8988T (cell line): ENCODE results near the gene GFM2.
"Not testable (repeated sequence)": the region's sequence is repeated elsewhere in the genome, so short reads cannot be mapped to it uniquely, and the experiment has no call there.

ENCODE experiments used
- DNase-seq: peaks from one replicate; pipeline ENCODE4 v3.0.0; 2011

The GFM2 gene, protein sequence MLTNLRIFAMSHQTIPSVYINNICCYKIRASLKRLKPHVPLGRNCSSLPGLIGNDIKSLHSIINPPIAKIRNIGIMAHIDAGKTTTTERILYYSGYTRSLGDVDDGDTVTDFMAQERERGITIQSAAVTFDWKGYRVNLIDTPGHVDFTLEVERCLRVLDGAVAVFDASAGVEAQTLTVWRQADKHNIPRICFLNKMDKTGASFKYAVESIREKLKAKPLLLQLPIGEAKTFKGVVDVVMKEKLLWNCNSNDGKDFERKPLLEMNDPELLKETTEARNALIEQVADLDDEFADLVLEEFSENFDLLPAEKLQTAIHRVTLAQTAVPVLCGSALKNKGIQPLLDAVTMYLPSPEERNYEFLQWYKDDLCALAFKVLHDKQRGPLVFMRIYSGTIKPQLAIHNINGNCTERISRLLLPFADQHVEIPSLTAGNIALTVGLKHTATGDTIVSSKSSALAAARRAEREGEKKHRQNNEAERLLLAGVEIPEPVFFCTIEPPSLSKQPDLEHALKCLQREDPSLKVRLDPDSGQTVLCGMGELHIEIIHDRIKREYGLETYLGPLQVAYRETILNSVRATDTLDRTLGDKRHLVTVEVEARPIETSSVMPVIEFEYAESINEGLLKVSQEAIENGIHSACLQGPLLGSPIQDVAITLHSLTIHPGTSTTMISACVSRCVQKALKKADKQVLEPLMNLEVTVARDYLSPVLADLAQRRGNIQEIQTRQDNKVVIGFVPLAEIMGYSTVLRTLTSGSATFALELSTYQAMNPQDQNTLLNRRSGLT

DNA sequence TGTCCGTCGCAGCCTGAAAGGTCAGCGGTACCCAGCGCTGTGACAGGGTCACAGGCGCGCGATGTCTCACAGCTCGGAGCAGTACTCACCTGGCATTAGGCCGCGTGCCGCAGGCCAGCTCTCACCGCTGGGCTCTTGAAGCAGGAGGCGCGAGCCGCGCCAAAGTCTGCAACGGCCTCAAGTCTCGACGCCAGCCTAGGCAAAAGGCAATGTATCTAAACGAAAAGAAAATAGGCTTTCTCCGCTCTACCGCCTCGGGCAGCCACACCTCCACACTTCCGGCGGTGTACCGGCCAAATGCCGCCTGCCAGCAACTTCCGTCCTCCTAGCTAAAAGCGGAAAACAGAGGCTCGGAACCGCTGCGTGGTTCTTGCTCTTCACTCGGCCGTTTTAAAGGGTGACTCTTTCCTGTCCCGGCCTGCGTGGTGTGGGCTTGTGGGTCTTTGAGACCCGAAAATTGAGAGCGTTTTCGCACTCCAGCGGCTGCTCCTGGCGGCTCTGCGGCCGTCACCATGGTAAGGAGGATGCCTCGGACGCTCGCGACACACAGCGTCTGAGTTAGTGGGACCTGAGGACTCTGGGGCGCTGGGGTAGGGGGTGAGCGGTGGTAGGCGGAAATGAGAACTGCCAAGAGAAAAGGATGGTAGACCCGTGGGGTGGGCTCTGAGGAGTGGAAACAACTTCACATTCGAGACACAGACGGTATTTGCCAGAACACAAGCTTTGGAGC, at the start of gene GFM2, which contains the start of gene NSA2:
Gene GFM2, minus strand, starts transcription at position 269 of the 730 bp plus-strand sequence. CDS start 3,375 bp downstream, outside the sequence.
Gene NSA2, plus strand, starts transcription at position 401 of the 730 bp plus-strand sequence. Its CDS starts 112 bp downstream, at position 513.
- peak; percentile 22 for DNase-seq

DNA sequence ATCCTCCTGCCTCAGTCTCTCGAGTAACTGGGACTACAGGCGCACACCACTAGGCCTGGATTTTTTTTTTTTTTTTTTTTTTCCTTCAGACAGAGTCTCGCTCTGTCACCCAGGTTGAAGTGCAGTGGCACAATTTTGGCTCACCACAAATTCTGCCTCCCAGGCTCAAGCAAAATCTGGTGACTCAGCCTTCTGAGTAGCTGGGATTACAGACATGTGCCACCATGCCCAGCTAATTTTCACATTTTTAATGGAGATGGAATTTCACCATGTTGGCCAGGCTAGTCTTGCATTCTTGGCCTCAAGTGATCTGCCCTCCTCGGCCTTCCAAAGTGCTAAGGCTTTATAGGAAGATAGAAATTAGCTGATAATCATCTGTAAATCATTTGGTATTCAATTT, 44.0 kb upstream of the GFM2 start:
- DNase-seq = no peak

DNA sequence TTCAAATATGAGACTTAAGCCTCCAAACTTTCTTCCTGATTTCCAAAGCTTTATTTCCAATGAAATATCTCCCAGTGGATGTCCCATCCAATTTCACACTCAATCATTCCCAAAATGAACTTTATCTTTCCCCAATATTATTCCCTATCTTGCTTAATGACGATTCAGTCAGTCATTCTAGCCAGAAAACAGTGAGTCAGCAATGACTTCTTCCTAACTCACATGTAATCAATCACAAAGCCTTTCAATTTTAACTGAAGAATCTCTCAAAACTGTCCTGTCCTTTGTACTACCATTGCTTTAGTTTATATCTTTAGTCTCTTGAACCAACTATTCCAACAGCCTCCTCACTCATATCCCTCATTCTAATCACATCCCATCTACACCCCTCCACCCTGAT, 35.0 kb upstream of the GFM2 start:
- no peak for DNase-seq

DNA sequence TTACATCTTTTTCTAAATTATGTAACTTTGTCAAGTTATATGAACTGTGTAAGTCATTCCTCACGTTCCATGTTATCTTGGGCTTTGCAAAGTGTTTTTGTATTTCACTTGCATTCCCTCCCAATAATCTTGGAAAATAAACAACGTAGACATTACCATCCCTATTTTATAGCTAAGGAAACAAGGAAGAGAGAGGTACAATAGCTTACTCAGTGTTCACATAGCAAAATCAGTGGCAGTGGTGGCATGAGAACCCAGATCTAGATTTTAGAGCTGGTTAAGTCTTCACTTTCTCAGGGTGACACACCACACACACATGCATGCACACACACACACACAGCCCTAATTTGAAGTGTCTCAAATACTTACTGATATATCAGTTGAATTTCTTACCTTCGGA, 34.3 kb upstream of the GFM2 start:
- no peak for DNase-seq

DNA sequence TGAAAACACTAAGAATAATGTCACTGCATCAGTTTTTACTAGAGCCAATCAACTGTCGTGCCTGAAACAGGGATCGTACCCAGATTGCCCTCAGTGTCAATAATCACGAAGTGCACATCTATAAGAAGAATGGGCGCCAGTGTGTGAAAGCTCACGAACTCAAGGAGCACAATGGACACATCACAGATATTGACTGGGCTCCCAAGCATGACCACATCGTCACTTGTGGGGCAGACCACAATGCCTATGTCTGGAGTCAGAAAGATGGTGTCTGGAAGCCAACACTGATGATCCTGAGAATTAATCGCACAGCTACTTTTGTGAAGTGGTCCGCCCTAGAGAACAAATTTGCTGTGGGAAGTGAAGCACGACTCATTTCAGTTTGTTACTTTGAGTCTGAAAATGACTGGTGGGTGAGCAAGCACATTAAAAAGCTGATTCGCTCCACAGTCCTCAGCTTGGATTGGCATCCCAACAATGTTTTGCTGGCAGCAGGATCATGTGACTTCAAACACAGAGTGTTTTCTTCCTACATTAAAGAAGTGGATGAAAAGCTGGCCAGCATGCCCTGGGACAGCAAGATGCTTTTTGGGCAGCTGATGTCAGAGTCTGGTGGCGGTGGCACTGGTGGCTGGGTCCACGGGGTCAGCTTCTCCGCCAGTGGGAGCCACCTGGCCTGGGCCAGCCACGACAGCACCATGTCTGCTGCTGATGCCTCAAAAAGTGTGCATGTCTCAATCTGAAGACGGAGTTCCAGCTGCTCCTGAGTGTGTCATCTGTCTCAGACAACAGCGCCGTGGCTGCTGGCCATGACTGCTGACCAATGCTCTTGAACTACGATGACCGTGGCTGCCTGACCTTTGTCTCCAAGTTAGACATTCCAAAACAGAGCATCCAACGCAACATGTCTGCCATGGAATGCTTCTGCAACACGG, 32.3 kb upstream of the GFM2 start:
- no peak for DNase-seq

DNA sequence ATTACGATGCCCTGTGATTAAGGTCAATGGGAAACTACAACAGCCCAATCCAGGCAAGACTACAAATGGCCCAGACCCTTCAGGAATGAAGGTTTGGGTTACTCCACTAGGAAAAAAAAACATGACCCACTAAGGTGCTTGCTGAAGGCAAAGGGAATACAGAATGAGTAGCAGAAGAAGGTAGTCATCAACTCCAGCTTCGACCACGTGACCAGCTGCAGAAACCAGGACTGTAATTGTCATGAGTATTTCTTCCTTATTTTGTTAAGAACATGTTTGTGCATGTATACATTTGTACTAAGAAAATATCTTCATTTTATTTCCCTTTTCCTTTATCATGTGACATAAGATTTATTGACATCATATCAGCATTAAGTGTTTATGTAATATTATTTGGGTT, 24.8 kb upstream of the GFM2 start:
- DNase-seq = not testable (repeated sequence)

DNA sequence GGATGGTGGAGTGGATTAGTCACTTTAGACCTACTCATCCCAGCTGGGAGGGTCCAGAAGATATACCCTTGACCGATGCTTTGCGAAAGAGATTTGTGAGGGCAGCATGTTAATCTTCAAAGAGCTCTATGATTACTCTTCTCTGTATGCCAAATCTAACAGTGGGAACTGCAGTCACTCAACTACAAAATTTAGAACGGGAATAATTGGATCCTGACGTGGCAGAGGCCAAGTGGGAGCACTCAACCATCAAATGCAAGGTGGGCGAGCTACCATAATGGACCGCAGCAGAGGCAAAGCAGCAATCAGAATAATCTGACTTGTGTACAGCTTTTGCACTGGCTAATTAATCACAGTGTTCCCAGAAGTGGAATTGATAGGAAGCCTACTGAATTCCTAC, 20.5 kb upstream of the GFM2 start:
- DNase-seq = no peak

DNA sequence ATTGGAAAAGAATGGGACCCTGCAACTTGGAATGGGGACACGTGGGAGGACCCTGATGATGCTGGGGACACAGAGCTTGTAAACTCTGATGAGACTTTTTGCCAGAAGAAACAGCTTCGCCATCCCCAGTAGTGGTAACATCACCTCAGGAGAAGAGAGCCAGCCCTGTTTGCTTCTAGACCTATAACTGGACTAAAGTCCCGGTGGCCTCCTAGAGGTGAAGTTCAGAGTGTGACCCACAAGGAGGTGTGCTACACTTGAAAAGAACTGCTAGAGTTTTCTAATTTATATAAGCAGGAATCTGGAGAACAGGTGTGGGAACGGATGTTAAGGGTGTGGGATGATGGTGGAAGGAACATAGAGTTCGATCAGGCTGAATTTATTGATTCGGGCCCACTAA, 19.9 kb upstream of the GFM2 start:
- no peak for DNase-seq

DNA sequence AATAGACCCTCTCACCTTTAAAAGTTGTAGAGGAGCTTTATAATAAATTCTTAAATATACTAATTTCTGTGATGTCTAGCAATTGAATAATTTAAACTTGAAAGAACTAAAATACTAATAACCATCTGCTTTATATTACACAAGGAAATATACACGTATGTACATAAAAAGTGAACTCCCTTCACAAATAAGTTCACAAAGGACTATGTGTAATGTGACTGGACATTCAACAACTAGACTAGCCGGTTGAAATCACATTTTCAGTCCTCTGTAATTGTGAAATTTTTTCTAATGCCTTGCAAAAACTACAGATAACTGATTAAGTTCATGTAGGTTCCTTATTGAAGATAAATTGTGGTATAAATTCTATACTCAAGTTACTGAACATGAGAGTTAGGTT, 11.7 kb upstream of the GFM2 start:
- DNase-seq = no peak

DNA sequence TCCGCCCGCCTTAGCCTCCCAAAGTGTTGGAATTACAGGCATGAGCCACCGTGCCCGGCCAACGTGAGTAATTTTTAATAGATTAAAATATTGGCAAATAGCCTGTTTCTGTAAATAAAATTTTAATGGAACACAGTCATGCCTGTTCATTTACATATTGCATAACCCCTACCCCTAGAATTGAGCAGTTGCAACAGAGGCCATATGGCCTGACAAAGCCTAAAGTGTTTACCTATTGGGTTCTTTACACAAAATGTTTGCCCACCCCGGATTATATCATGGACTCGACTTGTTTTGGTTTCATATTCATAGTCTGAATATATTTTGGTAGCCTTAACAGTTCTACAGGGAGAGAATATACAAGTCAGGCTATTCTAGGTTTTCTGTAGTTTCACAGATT, 5.4 kb upstream of the GFM2 start:
- no peak for DNase-seq

DNA sequence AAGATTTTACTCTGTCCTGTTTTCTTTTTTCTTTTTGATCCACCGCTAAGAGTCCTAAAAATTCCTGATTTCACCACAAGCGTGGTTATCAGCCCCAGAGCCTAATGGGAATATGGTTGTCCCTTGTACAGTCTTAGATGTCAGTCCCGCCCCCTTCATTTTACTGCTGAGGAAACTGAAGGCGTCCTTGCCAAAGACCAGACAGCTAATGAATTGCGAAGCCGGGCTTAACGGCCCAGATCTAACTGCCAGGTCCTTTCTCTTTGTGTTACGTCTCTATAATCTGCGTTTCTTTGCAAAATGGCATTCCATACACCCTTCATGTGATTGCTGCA, 629 bp upstream of the GFM2 start:
- DNase-seq = no peak

DNA sequence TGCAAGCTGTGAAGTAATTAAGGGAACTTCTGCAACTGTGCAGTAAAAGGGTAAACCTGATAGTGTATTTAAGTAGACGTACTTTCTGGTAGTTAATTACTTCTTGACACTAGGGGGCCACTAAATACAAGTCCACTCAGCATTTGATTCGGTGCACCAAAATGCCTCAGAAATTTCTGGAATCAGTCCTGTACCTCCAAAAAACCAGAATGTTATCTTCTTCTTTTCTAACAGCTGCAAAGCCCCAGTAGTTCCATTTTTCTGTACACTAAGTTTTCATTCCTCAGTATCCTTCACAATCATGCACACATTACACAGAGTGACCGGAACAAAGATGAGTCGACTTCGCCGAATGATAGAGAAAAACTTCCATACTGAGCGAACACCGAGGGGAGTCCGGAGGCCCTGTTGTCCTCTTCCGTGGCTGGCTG, 484 bp downstream of the GFM2 start:
- no peak for DNase-seq

DNA sequence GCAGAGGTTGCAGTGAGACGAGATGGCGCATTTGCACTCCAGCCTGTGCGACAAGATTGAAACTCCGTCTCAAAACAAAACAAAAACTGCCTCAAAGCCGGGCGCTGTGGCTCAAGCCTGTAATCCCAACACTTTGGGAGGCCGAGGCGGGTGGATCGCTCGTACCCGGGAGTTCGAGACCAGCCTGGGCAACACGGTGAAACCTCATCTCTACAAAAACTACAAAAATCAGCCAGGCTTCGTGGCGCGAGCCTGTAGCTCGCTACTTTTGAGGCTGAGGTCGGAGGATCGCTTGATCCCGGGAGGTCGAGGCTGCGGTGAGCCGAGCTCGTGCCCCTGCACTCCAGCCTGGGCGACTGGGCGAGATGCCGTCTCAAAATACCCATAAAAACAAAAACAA, 988 bp downstream of the GFM2 start:
- DNase-seq = no peak

DNA sequence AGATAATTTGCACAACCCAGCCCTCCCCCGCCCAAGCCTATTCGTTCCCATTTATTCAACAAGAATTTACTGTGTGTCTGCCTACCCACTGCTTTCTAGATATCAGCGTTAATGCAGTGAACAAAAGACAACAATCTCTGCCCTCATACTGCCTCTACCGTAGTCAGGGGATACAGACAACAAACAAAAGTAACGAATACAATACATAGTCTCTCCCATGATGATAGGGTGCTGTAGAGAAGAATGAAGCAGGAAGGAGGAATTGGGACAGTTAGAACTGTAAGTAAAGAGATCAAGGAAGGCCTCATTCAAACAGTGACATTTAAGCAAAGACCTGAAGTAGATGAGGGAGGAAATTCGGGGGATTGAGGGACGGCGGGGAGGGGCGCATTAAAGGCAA, 1.7 kb downstream of the GFM2 start:
- no peak for DNase-seq

DNA sequence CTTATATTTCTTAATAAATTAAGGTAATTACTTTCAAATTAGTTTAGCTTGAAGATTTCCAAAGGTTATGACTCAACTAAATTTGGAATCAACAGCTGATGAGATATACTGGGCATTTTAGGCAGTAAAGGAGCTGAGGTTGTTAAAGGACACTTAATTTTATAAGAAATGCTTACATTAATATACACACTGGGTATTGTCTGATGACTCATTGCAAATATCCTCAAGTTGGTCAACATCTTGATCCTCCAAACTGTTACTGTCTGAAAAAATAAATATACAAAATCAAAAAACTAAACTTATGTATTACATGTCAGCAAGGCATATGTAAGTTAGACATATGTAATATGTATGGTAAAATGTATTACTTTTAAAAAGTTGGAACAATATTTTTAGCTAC, 3.4 kb downstream of the GFM2 start:
- no peak for DNase-seq

DNA sequence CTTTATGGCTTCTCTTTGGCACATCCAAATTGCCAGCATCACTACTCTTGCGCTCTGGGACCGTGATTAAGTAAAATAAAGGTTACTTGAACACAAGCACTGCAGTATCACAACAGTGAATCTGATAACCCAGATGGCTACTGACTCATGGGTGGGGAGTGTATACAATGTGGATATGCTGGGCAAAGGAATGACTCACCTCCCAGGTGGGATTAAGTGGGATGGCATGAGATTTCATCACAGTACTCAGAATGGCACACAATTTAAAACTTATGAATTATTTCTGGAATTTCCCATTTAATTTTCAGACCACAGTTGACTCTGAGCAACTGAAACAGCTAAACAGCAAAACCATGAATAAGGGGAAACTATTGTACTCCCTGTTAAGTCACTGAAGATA, 4.3 kb downstream of the GFM2 start:
- peak; percentile 14 for DNase-seq

DNA sequence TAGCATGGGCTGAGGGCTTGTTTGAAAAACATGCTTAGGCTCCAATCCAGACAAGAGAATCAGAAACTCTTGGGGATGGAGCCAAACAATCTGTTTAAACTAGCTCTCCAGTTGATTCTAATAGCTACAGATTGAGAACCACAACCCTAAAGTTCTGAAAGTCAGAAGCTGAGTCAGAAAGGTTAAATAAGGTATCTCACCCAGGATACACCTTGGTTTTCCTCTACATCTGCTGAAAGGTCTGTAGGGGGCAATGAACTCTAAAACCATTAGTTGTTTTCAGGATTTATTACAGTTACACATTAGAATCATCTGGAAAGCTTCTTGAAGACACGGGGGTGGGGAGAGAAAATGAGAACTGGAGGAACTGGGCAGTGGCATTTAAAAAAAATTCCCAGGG, 5.7 kb downstream of the GFM2 start:
- DNase-seq = no peak

DNA sequence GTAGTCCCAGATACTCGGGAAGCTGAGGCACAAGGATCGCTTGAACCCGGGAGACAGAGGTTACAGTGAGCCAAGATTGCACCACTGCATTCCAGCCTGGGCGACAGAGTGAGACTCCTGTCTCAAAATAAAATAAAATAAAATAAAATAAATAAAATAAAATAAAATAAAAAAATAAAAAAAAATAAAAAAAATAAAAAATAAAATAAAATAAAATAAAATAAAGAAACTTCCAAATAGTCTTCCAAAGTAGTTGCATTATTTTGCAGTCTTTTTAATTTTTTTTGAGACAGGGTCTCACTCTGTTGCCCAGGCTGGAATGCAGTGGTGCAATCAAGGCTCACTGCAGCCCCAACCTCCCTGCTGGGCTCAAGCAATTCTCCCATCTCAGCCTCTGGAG, 18.2 kb downstream of the GFM2 start:
- not testable (repeated sequence) for DNase-seq

DNA sequence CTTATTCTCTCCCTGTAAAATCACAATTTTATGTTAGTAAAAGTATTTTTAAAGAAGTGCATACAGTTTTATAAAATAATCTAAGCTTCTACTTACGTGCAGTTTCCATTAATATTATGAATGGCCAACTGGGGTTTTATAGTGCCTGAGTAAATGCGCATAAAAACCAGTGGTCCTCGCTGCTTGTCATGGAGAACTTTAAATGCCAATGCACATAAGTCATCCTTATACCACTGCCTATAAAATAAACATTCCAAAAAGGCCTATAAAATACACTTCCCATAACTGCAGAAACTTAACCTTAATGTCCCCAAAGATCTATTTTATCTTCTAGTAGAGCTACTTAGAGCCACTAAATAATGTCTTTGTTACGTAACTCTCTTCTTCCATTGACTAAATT, 28.5 kb downstream of the GFM2 start:
- DNase-seq = no peak

DNA sequence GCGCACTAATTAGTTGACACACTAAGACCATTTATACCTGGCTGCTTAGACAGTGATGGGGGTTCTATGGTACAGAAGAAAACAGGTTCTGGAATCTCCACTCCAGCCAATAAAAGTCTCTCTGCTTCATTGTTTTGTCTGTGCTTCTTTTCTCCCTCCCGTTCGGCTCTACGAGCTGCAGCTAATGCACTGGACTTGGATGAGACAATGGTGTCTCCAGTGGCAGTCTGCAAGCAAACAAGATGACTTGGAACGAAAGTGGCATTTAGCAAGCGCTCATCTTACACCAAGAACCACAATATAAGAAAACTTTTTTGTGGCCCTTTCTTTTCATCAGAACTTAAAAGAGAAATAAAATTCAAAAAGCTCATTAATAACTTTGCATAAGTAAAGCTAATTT, 30.2 kb downstream of the GFM2 start:
- no peak for DNase-seq

DNA sequence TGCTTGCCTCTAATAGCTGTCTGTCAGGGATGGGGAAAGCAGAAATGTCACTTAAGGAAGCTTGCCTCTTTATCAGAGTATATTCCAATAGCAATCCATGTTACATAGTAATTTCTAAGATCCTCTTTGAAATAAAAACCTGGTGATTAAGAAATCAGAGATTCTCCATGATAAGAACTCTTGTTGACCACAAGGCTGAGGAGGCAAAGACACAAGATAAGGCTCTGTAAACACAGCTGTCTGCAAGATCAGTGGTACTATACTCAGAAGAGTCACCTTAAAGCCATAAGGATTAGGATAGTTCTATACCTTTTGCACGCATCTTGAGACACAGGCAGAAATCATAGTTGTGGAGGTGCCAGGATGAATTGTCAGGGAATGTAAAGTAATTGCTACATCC, 41.6 kb downstream of the GFM2 start:
- no peak for DNase-seq

DNA sequence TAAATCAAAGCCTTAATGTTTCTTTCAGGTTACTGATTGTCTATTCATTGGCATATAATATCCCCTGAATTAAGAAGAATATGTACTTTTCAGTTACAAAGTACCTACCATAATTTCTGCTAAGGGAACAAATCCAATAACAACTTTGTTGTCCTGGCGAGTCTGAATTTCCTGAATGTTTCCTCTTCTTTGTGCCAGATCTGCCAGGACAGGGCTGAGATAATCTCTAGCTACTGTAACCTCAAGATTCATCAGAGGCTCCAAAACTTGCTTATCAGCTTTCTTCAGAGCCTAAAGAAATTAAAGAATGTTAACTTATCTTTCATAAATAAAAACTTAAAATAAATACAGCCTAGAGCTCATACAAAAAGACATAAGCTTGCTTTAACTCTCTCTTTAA, 44.6 kb downstream of the GFM2 start:
- no peak for DNase-seq

DNA sequence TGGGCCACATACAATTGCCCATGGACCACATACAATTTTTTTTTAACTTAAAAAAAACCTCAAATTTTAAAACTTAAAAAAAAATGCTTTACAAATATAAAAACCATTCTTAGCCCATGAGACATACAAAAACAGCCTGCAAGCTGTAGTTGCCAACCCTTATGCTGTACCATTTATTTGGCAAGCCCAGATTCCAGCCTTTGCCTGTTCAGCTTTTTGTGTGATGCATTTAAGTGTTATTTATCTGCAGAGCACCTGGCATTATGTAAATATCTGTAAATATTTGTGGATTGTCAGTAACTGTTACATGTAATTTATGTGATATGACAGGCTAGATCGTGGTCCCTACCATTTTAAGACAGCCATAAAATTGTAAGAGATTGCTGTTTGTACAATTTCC, 49.3 kb downstream of the GFM2 start:
- DNase-seq = no peak
